Measurements from ENCODE around the gene PTPRM. TPM values are rescaled to one million over a fixed set of nuclear protein-coding genes. Genes with fewer than 3 reads are reported as not detected.
A peak's percentile ranks its signal among the peaks of the same experiment; 100 is the strongest.

The PTPRM gene
- polyA plus RNA-seq, 1 donor (not counting 4 experiments of a cell fraction or from before 2014, with no cell fraction given), result 54.5 TPM

- H3K79me2 ChIP-seq (ENCODE audit: control insufficient read depth, insufficient read depth, low read length), result no peaks in the 10 kb centered on the region
- peak overlapping the region; percentile 15 for H2AFZ ChIP-seq (ENCODE audit: control insufficient read depth, low read length)
- DNase-seq (ENCODE audit: low read depth, low spot score), result no peak
- FAIRE-seq, result no peak
- no peaks in the 10 kb centered on the region for H3K9me3 ChIP-seq (ENCODE audit: control insufficient read depth, low read depth, low read length)
- no peak overlapping the region for H3K9ac ChIP-seq (ENCODE audit: control insufficient read depth, extremely low read depth, insufficient read depth, low read length)
- no peak overlapping the region for H3K4me3 ChIP-seq (ENCODE audit: control insufficient read depth in 2 of 3, extremely low read depth in 1 of 3, insufficient read depth in 2 of 3, low read depth in 1 of 3, low read length in 3 of 3)
- no peaks in the 10 kb centered on the region for H4K20me1 ChIP-seq (ENCODE audit: control insufficient read depth, extremely low read depth, insufficient read depth, low read length)
- H3K9me1 ChIP-seq (ENCODE audit: control insufficient read depth, extremely low read depth, insufficient read depth, low read length), result no peaks in the 10 kb centered on the region
- H3K4me2 ChIP-seq (ENCODE audit: control insufficient read depth, extremely low read depth, insufficient read depth, low read depth, low read length), result no peak overlapping the region
- no peaks in the 10 kb centered on the region for H3K27me3 ChIP-seq (ENCODE audit: control insufficient read depth, extremely low read depth, insufficient read depth, low read length)
- H3K4me1 ChIP-seq (ENCODE audit: control insufficient read depth, extremely low read depth, insufficient read depth, low read length), result peaks cover 28% of the 10 kb centered on the region
- TF ChIP-seq, protein P1, sequence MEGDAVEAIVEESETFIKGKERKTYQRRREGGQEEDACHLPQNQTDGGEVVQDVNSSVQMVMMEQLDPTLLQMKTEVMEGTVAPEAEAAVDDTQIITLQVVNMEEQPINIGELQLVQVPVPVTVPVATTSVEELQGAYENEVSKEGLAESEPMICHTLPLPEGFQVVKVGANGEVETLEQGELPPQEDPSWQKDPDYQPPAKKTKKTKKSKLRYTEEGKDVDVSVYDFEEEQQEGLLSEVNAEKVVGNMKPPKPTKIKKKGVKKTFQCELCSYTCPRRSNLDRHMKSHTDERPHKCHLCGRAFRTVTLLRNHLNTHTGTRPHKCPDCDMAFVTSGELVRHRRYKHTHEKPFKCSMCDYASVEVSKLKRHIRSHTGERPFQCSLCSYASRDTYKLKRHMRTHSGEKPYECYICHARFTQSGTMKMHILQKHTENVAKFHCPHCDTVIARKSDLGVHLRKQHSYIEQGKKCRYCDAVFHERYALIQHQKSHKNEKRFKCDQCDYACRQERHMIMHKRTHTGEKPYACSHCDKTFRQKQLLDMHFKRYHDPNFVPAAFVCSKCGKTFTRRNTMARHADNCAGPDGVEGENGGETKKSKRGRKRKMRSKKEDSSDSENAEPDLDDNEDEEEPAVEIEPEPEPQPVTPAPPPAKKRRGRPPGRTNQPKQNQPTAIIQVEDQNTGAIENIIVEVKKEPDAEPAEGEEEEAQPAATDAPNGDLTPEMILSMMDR (optimal IDR thresholded peaks at IDR 0.05 in 1 of 3, IDR thresholded peaks at IDR 0.05 in 1 of 3, conservative IDR thresholded peaks at IDR 0.05 in 1 of 3; ENCODE audit: extremely low read depth in 1 of 3, insufficient read depth in 2 of 3, low read length in 3 of 3), result no peak
- no peak for TF ChIP-seq EZH2 (IDR thresholded peaks at IDR 0.05; ENCODE audit: low read length)
- H3K36me3 ChIP-seq (ENCODE audit: control insufficient read depth in 2 of 2, extremely low read depth in 1 of 2, insufficient read depth in 2 of 2, low read length in 2 of 2), result no peaks in the 10 kb centered on the region
- H3K27ac ChIP-seq (ENCODE audit: control insufficient read depth, insufficient read depth, low read length), result no peak overlapping the region
- dilution Hi-C loops (cut with MboI; ENCODE audit: extremely low pct_ligation_motif_present, low sequenced_read_pairs), result no loop called here
Measured at GRCh38 chr18:8422391-8422790, 855.3 kb downstream of the PTPRM start.

DNA sequence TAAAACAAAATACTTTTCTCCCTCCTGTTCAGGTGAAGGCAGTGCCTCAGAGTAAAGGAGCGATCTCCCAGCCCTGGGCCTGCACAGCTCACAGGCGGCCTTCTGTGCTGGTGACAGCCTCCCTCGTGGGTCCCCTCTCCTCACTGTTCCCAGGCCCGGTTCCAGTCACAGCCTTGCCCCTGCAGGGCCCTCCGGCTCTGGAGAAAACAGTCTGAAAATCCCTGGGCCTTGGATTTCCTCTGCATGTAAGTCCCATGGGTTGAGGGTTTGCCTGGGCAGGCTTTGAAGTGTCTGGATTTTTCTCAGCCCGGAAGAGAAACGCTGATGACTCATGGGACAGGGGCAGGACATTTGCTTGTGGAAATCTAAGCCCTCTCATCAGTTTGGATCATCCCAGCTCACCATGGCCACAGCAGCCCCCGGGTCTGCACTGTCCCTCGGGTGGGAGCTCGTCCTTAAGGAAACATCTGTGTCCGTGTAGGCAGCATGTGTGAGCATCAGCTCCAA lies 856.0 kb downstream of the PTPRM start:
- H3K79me2 ChIP-seq (ENCODE audit: control insufficient read depth, insufficient read depth, low read length), result no peaks in the 10 kb centered on the region
- H3K9ac ChIP-seq (ENCODE audit: control insufficient read depth, extremely low read depth, insufficient read depth, low read length), result no peak overlapping the region
- no peaks in the 10 kb centered on the region for H3K36me3 ChIP-seq (ENCODE audit: control insufficient read depth in 2 of 2, extremely low read depth in 1 of 2, insufficient read depth in 2 of 2, low read length in 2 of 2)
- H3K4me2 ChIP-seq (ENCODE audit: control insufficient read depth, extremely low read depth, insufficient read depth, low read depth, low read length), result peak overlapping the region; percentile 48
- no peak overlapping the region for H3K4me3 ChIP-seq (ENCODE audit: control insufficient read depth in 2 of 3, extremely low read depth in 1 of 3, insufficient read depth in 2 of 3, low read depth in 1 of 3, low read length in 3 of 3)
- no peaks in the 10 kb centered on the region for H3K9me3 ChIP-seq (ENCODE audit: control insufficient read depth, low read depth, low read length)
- peak overlapping the region; percentile 83 for H2AFZ ChIP-seq (ENCODE audit: control insufficient read depth, low read length)
- H3K27ac ChIP-seq (ENCODE audit: control insufficient read depth, insufficient read depth, low read length), result peak overlapping the region; percentile 26
- peaks cover 28% of the 10 kb centered on the region for H3K4me1 ChIP-seq (ENCODE audit: control insufficient read depth, extremely low read depth, insufficient read depth, low read length)
- dilution Hi-C loops (cut with MboI; ENCODE audit: extremely low pct_ligation_motif_present, low sequenced_read_pairs), result no loop called here
- DNase-seq (ENCODE audit: low read depth, low spot score), result no peak
- TF ChIP-seq, protein P1 (optimal IDR thresholded peaks at IDR 0.05 in 1 of 3, IDR thresholded peaks at IDR 0.05 in 1 of 3, conservative IDR thresholded peaks at IDR 0.05 in 1 of 3; ENCODE audit: extremely low read depth in 1 of 3, insufficient read depth in 2 of 3, low read length in 3 of 3), result no peak
- TF ChIP-seq EZH2 (IDR thresholded peaks at IDR 0.05; ENCODE audit: low read length), result no peak
- H3K27me3 ChIP-seq (ENCODE audit: control insufficient read depth, extremely low read depth, insufficient read depth, low read length), result no peaks in the 10 kb centered on the region
- no peaks in the 10 kb centered on the region for H4K20me1 ChIP-seq (ENCODE audit: control insufficient read depth, extremely low read depth, insufficient read depth, low read length)
- FAIRE-seq, result no peak
- no peaks in the 10 kb centered on the region for H3K9me1 ChIP-seq (ENCODE audit: control insufficient read depth, extremely low read depth, insufficient read depth, low read length)
